ENCODE measurements around the gene GLYAT.

GRCh38 chr11:58742140-58742539, 10.4 kb upstream of the GLYAT start:
- TF ChIP-seq, protein P1, sequence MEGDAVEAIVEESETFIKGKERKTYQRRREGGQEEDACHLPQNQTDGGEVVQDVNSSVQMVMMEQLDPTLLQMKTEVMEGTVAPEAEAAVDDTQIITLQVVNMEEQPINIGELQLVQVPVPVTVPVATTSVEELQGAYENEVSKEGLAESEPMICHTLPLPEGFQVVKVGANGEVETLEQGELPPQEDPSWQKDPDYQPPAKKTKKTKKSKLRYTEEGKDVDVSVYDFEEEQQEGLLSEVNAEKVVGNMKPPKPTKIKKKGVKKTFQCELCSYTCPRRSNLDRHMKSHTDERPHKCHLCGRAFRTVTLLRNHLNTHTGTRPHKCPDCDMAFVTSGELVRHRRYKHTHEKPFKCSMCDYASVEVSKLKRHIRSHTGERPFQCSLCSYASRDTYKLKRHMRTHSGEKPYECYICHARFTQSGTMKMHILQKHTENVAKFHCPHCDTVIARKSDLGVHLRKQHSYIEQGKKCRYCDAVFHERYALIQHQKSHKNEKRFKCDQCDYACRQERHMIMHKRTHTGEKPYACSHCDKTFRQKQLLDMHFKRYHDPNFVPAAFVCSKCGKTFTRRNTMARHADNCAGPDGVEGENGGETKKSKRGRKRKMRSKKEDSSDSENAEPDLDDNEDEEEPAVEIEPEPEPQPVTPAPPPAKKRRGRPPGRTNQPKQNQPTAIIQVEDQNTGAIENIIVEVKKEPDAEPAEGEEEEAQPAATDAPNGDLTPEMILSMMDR (IDR thresholded peaks at IDR 0.05; ENCODE audit: poor library complexity, severe bottlenecking) = no peak
- no peak for TF ChIP-seq EZH2 (IDR thresholded peaks at IDR 0.05; ENCODE audit: borderline replicate concordance, insufficient read depth, low read length, poor library complexity, severe bottlenecking)
- no peak for TF ChIP-seq POLR2AphosphoS5 (IDR thresholded peaks at IDR 0.05)
- TF ChIP-seq, protein P2, sequence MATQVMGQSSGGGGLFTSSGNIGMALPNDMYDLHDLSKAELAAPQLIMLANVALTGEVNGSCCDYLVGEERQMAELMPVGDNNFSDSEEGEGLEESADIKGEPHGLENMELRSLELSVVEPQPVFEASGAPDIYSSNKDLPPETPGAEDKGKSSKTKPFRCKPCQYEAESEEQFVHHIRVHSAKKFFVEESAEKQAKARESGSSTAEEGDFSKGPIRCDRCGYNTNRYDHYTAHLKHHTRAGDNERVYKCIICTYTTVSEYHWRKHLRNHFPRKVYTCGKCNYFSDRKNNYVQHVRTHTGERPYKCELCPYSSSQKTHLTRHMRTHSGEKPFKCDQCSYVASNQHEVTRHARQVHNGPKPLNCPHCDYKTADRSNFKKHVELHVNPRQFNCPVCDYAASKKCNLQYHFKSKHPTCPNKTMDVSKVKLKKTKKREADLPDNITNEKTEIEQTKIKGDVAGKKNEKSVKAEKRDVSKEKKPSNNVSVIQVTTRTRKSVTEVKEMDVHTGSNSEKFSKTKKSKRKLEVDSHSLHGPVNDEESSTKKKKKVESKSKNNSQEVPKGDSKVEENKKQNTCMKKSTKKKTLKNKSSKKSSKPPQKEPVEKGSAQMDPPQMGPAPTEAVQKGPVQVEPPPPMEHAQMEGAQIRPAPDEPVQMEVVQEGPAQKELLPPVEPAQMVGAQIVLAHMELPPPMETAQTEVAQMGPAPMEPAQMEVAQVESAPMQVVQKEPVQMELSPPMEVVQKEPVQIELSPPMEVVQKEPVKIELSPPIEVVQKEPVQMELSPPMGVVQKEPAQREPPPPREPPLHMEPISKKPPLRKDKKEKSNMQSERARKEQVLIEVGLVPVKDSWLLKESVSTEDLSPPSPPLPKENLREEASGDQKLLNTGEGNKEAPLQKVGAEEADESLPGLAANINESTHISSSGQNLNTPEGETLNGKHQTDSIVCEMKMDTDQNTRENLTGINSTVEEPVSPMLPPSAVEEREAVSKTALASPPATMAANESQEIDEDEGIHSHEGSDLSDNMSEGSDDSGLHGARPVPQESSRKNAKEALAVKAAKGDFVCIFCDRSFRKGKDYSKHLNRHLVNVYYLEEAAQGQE (IDR thresholded peaks at IDR 0.05; ENCODE audit: borderline replicate concordance) = no peak
- no peak for TF ChIP-seq RAD21 (conservative IDR thresholded peaks at IDR 0.05)
